ENCODE data around the gene SEC22A.

Gene SEC22A

DNA sequence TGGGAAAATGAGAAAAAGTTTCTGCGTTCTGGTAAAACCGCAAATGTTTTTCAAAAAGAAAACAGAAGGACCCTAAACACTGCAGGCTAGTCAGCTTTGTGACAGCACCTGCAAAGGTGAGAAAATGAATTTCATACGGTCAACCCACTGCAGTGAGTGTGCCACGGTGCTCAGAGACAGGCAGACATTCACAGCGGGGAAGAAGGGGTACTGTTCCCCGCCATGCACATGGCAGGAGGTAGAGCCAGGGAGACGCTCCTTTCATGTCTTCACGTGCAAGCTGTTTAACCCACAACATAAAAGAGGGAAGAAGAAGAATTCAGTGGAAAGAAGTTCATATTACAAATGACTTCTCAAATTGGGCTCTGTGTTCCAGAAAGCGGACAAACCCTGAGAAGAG, 109.5 kb downstream of the SEC22A start:
- no peak for DNase-seq

- DNase-seq = no peak
Observed at GRCh38 chr3:123312331-123313265, 110.9 kb downstream of the SEC22A start.

- DNase-seq = no peak
Observed at GRCh38 chr3:123313889-123314288, 112.1 kb downstream of the SEC22A start.

- no peak for DNase-seq
Observed at GRCh38 chr3:123314359-123315270, 112.9 kb downstream of the SEC22A start.

- no peak for DNase-seq
Observed at GRCh38 chr3:123315271-123315595, 113.5 kb downstream of the SEC22A start.

DNA sequence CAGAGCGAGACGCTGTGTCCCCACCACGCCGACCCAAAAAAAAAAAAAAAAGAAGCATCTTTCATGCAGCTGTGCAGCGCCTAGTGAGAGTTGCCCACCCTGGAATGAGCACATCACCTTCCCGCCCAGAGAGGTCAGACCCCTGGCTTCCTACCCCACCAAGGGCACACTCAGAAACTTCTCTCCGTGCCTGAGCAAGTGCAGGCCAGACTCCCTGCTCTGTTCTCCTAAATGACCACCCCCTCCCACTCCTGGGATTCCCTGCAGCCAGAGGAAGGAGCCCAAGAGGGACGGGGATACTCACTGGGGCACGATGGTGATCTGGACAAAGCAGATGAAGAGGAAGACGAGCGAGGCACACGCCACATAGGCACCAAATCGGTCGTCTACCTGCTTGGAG, 116.0 kb downstream of the SEC22A start:
- no peak for DNase-seq

GRCh38 chr3:123318374-123318773, 116.6 kb downstream of the SEC22A start:
- no peak for DNase-seq

- DNase-seq = no peak
Observed at GRCh38 chr3:123319760-123320159, 118.0 kb downstream of the SEC22A start.

DNA sequence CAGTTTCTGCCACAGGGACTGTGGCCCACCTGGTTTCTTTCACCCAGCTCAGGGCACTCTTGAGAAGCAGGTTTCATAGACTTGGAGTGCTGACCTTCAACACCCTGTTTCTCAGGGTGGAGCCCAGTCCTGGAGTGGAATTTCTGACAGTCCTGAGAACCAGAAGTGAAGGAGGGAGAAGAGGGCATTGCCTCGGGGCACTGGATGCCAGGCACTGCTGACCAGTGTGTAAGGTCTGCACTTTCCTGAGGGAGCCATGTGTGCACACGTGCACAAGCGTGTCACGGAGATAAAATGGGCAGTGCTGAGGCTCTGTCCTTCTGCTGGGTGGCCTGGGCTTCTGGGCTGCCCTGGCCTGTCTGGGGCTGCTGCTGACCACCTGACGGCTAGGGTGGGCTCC, 118.5 kb downstream of the SEC22A start:
- no peak for DNase-seq

- DNase-seq = no peak
Observed at GRCh38 chr3:123321806-123322205, 120.1 kb downstream of the SEC22A start.

DNA sequence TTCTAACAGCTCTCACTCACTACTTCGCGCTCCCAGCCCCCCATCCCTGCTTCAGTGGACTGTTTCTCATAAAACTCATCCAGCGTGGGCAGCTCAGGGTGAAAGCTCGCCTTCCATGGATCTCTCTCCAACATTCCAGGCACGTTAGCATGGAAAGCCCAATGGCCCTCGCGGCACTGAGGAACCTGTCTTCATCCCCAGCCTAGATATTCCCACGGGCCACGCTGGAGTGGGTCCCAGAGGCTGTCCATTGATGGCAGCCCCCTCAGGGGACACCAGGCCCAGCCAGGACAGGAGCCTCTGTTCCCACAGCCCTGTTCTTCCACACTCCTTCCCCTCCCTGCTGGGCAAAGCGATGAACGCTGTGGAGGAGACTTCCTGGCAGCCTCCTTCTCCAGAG, 121.1 kb downstream of the SEC22A start:
- no peak for DNase-seq
